ENCODE results near the gene TMEM245.

DNA sequence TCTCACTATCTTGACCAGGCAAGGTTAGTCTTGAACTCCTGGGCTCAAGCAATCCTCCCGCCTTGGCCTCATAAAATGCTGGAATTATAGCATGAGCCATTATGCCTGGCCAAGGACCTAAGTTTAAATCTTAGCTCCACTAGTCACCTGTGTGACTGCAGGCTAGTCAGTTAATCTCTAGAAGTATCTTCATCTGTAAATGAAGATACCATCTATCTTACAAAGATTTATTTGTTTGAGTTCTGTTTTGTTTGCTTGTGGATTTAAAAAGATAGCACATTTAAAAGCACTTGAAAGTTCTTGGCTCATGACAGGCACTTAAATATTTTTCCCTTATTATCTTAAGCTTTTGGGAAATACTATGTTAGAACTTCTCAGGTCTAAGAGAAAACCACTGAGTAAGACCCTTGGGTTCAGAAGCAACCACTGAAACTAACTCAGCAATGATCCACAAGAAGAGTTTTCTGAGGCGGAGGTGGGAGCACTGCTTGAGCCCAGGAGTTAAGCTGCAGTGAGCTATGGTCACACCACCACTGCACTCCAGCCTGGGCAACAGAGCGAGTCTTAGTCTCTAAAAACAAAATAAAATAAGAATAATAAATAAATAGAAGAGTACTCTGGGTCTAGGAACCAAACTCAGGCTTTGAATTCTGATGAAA lies 19.1 kb downstream of the TMEM245 start:
- TF ChIP-seq, protein P1, sequence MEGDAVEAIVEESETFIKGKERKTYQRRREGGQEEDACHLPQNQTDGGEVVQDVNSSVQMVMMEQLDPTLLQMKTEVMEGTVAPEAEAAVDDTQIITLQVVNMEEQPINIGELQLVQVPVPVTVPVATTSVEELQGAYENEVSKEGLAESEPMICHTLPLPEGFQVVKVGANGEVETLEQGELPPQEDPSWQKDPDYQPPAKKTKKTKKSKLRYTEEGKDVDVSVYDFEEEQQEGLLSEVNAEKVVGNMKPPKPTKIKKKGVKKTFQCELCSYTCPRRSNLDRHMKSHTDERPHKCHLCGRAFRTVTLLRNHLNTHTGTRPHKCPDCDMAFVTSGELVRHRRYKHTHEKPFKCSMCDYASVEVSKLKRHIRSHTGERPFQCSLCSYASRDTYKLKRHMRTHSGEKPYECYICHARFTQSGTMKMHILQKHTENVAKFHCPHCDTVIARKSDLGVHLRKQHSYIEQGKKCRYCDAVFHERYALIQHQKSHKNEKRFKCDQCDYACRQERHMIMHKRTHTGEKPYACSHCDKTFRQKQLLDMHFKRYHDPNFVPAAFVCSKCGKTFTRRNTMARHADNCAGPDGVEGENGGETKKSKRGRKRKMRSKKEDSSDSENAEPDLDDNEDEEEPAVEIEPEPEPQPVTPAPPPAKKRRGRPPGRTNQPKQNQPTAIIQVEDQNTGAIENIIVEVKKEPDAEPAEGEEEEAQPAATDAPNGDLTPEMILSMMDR (IDR thresholded peaks at IDR 0.05; ENCODE audit: low read depth, low read length): no peak
- TF ChIP-seq POLR2A (IDR thresholded peaks at IDR 0.05; ENCODE audit: extremely low read depth, insufficient read length): no peak
